HepG2 (cell line): ENCODE data around the gene TSNAXIP1. TPM values are rescaled to one million over a fixed set of nuclear protein-coding genes. Genes with fewer than 3 reads are reported as not detected.
A peak's percentile ranks its signal among the peaks of the same experiment; 100 is the strongest.

Experiments
- ATAC-seq: fragments of 200-7000 bp; cut with Tn5 transposase; 3 replicates; pipeline ENCODE4 v1.9.1; 2020; ENCODE audit warnings: mild to moderate bottlenecking, moderate library complexity
- BruUV-seq: library from RNA; stranded (reverse); fragments of 400-500 nt; replicated peaks from 2 replicates; lab custom pipeline; 2021; lab: Mats Ljungman, UMichigan
- CTCF ChIA-PET: fragments of 300-600 bp; formaldehyde crosslinking; extraction: SDS; loops from one replicate; lab custom pipeline; 2021; ENCODE audit warnings: low total read pairs, inconsistent platforms, low intra/inter-chr PET ratio; lab: Yijun Ruan, JAX
- POLR2A ChIA-PET: fragments of 350-600 bp; sonication (Branson Sonifier 250); formaldehyde crosslinking; loops from one replicate; lab custom pipeline; 2020; ENCODE audit warnings: antibody characterized with exemption, inconsistent platforms; lab: Yijun Ruan, JAX
- DNase-seq: peaks from one replicate; pipeline ENCODE4 v3.0.0-alpha.2; 2015; ENCODE audit warnings: low spot score
- FAIRE-seq: peaks from 3 replicates; lab custom pipeline; 2011; peaks lifted over from hg19 to GRCh38; lab: Jason Lieb, UNC
- H2AFZ ChIP-seq: one replicate; pipeline ENCODE4 v1.6.1; 2011; ENCODE audit warnings: low read length, inconsistent platforms
- H3K27ac ChIP-seq: fragments of 300-600 bp; 3 replicates; pipeline ENCODE4 v1.8.0; 2011; ENCODE audit warnings: mixed run types, mild to moderate bottlenecking, mixed read lengths, low read length, inconsistent platforms; ENCODE audit not compliant: insufficient read depth; ENCODE audit errors: extremely low read length
- H3K27me3 ChIP-seq, 2 experiments: fragments of 200-600 bp in 1 of 2; 2 replicates in 1 of 2; 3 replicates in 1 of 2; pipeline versions ENCODE4 v1.6.0 to v1.8.0; 2011; ENCODE audit warnings: low read length in 2 of 2, mild to moderate bottlenecking in 2 of 2, moderate library complexity in 2 of 2, inconsistent platforms in 1 of 2; ENCODE audit not compliant: insufficient read depth in 2 of 2, control insufficient read depth in 1 of 2
- H3K36me3 ChIP-seq, 2 experiments: fragments of 200-600 bp in 1 of 2; replicated peaks in 1 of 2; 2 replicates in 1 of 2; 3 replicates in 1 of 2; pipeline versions ENCODE4 v1.5.1 to v1.8.0; 2011; ENCODE audit warnings: low read length in 2 of 2, inconsistent platforms in 1 of 2; ENCODE audit not compliant: insufficient read depth in 2 of 2, control insufficient read depth in 1 of 2
- H3K4me1 ChIP-seq: 2 replicates; pipeline ENCODE4 v1.5.1; 2012; ENCODE audit warnings: low read length, inconsistent platforms; ENCODE audit not compliant: insufficient read depth
- H3K4me2 ChIP-seq: 2 replicates; pipeline ENCODE4 v1.6.0; 2011; ENCODE audit warnings: low read depth, low read length, inconsistent platforms
- H3K4me3 ChIP-seq, 3 experiments: fragments of 200-600 bp in 1 of 3; sonication (generic), shearing (Covaris generic) in 1 of 3; replicated peaks in 1 of 3; 2 replicates each; pipeline ENCODE4 v1.5.1; 2011 to 2016; ENCODE audit warnings: low read length in 3 of 3, inconsistent platforms in 2 of 3, low read depth in 2 of 3, mild to moderate bottlenecking in 2 of 3, control low read depth in 1 of 3, mixed read lengths in 1 of 3; ENCODE audit not compliant: insufficient read depth in 1 of 3
- H3K79me2 ChIP-seq: one replicate; pipeline ENCODE4 v1.6.1; 2011; ENCODE audit warnings: low read length, inconsistent platforms; ENCODE audit not compliant: insufficient read depth
- H3K9ac ChIP-seq: 2 replicates; pipeline ENCODE4 v1.6.0; 2011; ENCODE audit warnings: mild to moderate bottlenecking, low read depth, low read length, inconsistent platforms; ENCODE audit not compliant: insufficient read depth
- H3K9me3 ChIP-seq: 2 replicates; pipeline ENCODE4 v1.5.1; 2012; ENCODE audit warnings: mild to moderate bottlenecking, low read length
- H4K20me1 ChIP-seq: 2 replicates; pipeline ENCODE4 v1.6.0; 2011; ENCODE audit warnings: inconsistent platforms, mild to moderate bottlenecking, low read length, moderate library complexity; ENCODE audit not compliant: insufficient read depth
- E2F2 ChIP-seq: sonication (generic); formaldehyde crosslinking; IDR thresholded peaks from 2 replicates; pipeline ENCODE4 v1.4.0; 2020; ENCODE audit warnings: missing genetic modification reagents, borderline replicate concordance
- ERF ChIP-seq: IDR thresholded peaks from 2 replicates; pipeline ENCODE4 v1.6.1; 2018; ENCODE audit warnings: missing biosample characterization, missing genetic modification reagents
- MYPOP ChIP-seq: sonication (generic); formaldehyde crosslinking; IDR thresholded peaks from 2 replicates; pipeline ENCODE4 v1.8.1; 2023; ENCODE audit warnings: mild to moderate bottlenecking, moderate library complexity, missing genetic modification reagents
- NFAT5 ChIP-seq: sonication (generic); formaldehyde crosslinking; IDR thresholded peaks from 2 replicates; pipeline ENCODE4 v1.4.0; 2020; ENCODE audit warnings: missing genetic modification reagents
- NPAS2 ChIP-seq: sonication (generic); formaldehyde crosslinking; IDR thresholded peaks from 2 replicates; pipeline ENCODE4 v1.8.0; 2022; ENCODE audit warnings: mild to moderate bottlenecking, missing genetic modification reagents, borderline replicate concordance
- SIX4 ChIP-seq: sonication (generic); formaldehyde crosslinking; IDR thresholded peaks from 2 replicates; pipeline ENCODE4 v1.4.0; 2020; ENCODE audit warnings: missing genetic modification reagents
- THAP8 ChIP-seq: sonication (generic); formaldehyde crosslinking; IDR thresholded peaks from 2 replicates; pipeline ENCODE4 v1.5.1; 2020; ENCODE audit warnings: missing genetic modification reagents, mild to moderate bottlenecking, borderline replicate concordance
- ZKSCAN1 ChIP-seq: fragments of 150-350 bp; IDR thresholded peaks from 2 replicates; pipeline ENCODE4 v1.6.1; 2014; ENCODE audit warnings: low read length
- ZNF883 ChIP-seq: sonication (generic); formaldehyde crosslinking; IDR thresholded peaks from 2 replicates; pipeline ENCODE4 v1.5.1; 2020; ENCODE audit warnings: mild to moderate bottlenecking, missing genetic modification reagents; ENCODE audit errors: not compliant biosample characterization
- WGBS: methylation state at CpG from one replicate; pipeline ENCODE4 v1.1.6; 2017; ENCODE audit warnings: low lambda C conversion rate; 5-methylcytosine and 5-hydroxymethylcytosine counted together
- in situ Hi-C: cut with HindIII; loops from 2 replicates; pipeline ENCODE4 v1.10.0; 2017; ENCODE audit warnings: low pct_unique_long_range_greater_than_20kb; ENCODE audit not compliant: extremely low pct_ligation_motif_present
- intact Hi-C: fragments of 100-400 bp; cut with micrococcal nuclease; formaldehyde crosslinking; loops from one replicate; pipeline ENCODE4 v1.10.0; 2022; ENCODE audit not compliant: unreplicated experiment
- polyA plus RNA-seq, 8 experiments: library from polyadenylated mRNA; depleted of rRNA in 3 of 8; stranded (reverse) in 7 of 8; unstranded in 1 of 8; fragments of >200 nt; fragmentation: Illumina TruSeq in 4 of 8; extraction: Trizol in 4 of 8; gene quantifications; 2 replicates each; pipeline versions ENCODE4 v1.2.1 to v1.2.3, GENCODE V29; 2011 to 2016; ENCODE audit warnings: low read depth in 4 of 8, missing spikeins in 1 of 8, mixed read lengths in 1 of 8; ENCODE audit not compliant: insufficient read depth in 1 of 8
- total RNA-seq, 5 experiments: library from RNA; depleted of rRNA; stranded (reverse); fragments of >200 nt; fragmentation: Illumina TruSeq; extraction: Trizol; gene quantifications; 2 replicates each; pipeline ENCODE4 v1.2.3, GENCODE V29; 2016; ENCODE audit warnings: low read depth in 1 of 5

Gene TSNAXIP1
- total and polyA plus RNA-seq, 2 of the 13 experiments (the other 11 are each of a cell fraction or from before 2014, with no cell fraction given) = 0.37 to 0.86 TPM

GRCh38 chr16:67833415-67834241, 26.9 kb downstream of the TSNAXIP1 start:
- POLR2A ChIA-PET = interaction anchor here (0.5 to 4.1 kb wide), 17 partner anchors 10 to 251 kb away, joined by 3 to 47 read pairs (median 5); partner anchors contain the start of genes ACD, CENPT, NFATC3 and NUTF2
- H3K27me3 ChIP-seq = no peaks in the 10 kb centered on the region; a peak in 1 of 5 replicates
- H4K20me1 ChIP-seq = no peaks in the 10 kb centered on the region
- TSS peak; percentile 73 for BruUV-seq
- FAIRE-seq (peak; percentile 93), ATAC-seq (peak; percentile 98), DNase-seq (peak; percentile 89)
- peak overlapping the region; percentile 99 for H3K4me2 ChIP-seq
- in situ Hi-C loops = no loop called here
- CTCF ChIA-PET = interaction anchor here (1.3 kb wide), 1 partner anchor 17 kb away, joined by 3 read pairs; no protein-coding TSS in a partner anchor
- peak overlapping the region; percentile 97 for H2AFZ ChIP-seq
- intact Hi-C loops = no loop called here
- peak overlapping the region; percentile 75 to 91 (median 75) for H3K4me3 ChIP-seq
- H3K79me2 ChIP-seq = peaks cover 16% of the 10 kb centered on the region
- H3K9ac ChIP-seq = peak overlapping the region; percentile 92
- peaks cover 19 to 35% of the 10 kb centered on the region in 2 experiments for H3K36me3 ChIP-seq
- peak overlapping the region; percentile 59 for H3K27ac ChIP-seq
- H3K4me1 ChIP-seq = peaks cover 37% of the 10 kb centered on the region
- H3K9me3 ChIP-seq = no peaks in the 10 kb centered on the region
- WGBS = 1% methylated on average over 15 of the region's 49 CpGs
- TF ChIP-seq ZNF883 = no peak
- peak; percentile 65; the same call in 1 of the 2 replicates for TF ChIP-seq MYPOP (CRISPR knock-in tag)
- peak; percentile 70; the same call in 1 of the 2 replicates for TF ChIP-seq THAP8 (CRISPR knock-in tag)
- peak; percentile 85; the same call in 1 of the 2 replicates for TF ChIP-seq NFAT5 (CRISPR knock-in tag)
- peak; percentile 87; the same call in 1 of the 2 replicates for TF ChIP-seq ERF (CRISPR knock-in tag)
- TF ChIP-seq ZKSCAN1 = no peak
- peak; percentile 33; the same call in 1 of the 2 replicates for TF ChIP-seq SIX4 (CRISPR knock-in tag)
- TF ChIP-seq E2F2 (CRISPR knock-in tag) = peak; percentile 99; the same call in 1 of the 2 replicates
- TF ChIP-seq NPAS2 (CRISPR knock-in tag) = no peak; the same call in 1 of the 2 replicates
